NCI-H2196 (cell line): ENCODE measurements around the gene VARS2.

Experiments used
- DNase-seq: peaks from one replicate; lab custom pipeline; 2025; ENCODE audit not compliant: unreplicated experiment; lab: John Stamatoyannopoulos, UW

Gene VARS2

GRCh38 chr6:30884521-30885480, 29.2 kb upstream of the VARS2 start:
- DNase-seq, result peak; percentile 19

GRCh38 chr6:30885481-30885998, 28.5 kb upstream of the VARS2 start:
- DNase-seq, result peak; percentile 32

GRCh38 chr6:30885999-30886896, 27.8 kb upstream of the VARS2 start:
- peak; percentile 52 for DNase-seq

GRCh38 chr6:30886897-30887255, 27.2 kb upstream of the VARS2 start:
- DNase-seq, result no peak

GRCh38 chr6:30887901-30888815, 25.9 kb upstream of the VARS2 start:
- no peak for DNase-seq

- DNase-seq, result no peak
Measured at GRCh38 chr6:30888816-30889495, 25.1 kb upstream of the VARS2 start.

GRCh38 chr6:30889496-30889885, 24.5 kb upstream of the VARS2 start:
- DNase-seq, result no peak

- peak; percentile 83 for DNase-seq
Measured at GRCh38 chr6:30889921-30890645, 24.0 kb upstream of the VARS2 start.

GRCh38 chr6:30890646-30891449, 23.2 kb upstream of the VARS2 start:
- no peak for DNase-seq

GRCh38 chr6:30891450-30891723, 22.7 kb upstream of the VARS2 start:
- DNase-seq, result no peak

GRCh38 chr6:30891816-30892538, 22.1 kb upstream of the VARS2 start:
- DNase-seq, result no peak

GRCh38 chr6:30893001-30893591, 20.9 kb upstream of the VARS2 start:
- no peak for DNase-seq

GRCh38 chr6:30893666-30894065, 20.4 kb upstream of the VARS2 start:
- no peak for DNase-seq

GRCh38 chr6:30894381-30894780, 19.7 kb upstream of the VARS2 start:
- DNase-seq, result no peak

- DNase-seq, result no peak
Measured at GRCh38 chr6:30894935-30895334, 19.1 kb upstream of the VARS2 start.

GRCh38 chr6:30895343-30895742, 18.7 kb upstream of the VARS2 start:
- no peak for DNase-seq

- DNase-seq, result no peak
Measured at GRCh38 chr6:30896541-30896940, 17.5 kb upstream of the VARS2 start.

GRCh38 chr6:30897882-30898281, 16.2 kb upstream of the VARS2 start:
- no peak for DNase-seq
